ENCODE data around the gene CCDC159.

Gene CCDC159

GRCh38 chr19:11399667-11400066, 53.3 kb downstream of the CCDC159 start:
- no peak for DNase-seq

- no peak for DNase-seq
These were observed 54.5 kb downstream of the CCDC159 start for GRCh38 chr19:11400798-11401197.

GRCh38 chr19:11401808-11402543, 55.7 kb downstream of the CCDC159 start:
- DNase-seq, result no peak

Measured in activated T-cell treated with anti-CD3 and anti-CD28 coated beads, Interleukin-2, amount 50 U/mL, for 48 hours (primary cell).